ENCODE measurements around the gene BOK. TPM values are rescaled to one million over a fixed set of nuclear protein-coding genes. Genes with fewer than 3 reads are reported as not detected.

Gene BOK
- total and polyA plus RNA-seq, 2 of the 4 experiments (the other 2 are of a cell fraction): 13.3 to 34.4 TPM

DNA sequence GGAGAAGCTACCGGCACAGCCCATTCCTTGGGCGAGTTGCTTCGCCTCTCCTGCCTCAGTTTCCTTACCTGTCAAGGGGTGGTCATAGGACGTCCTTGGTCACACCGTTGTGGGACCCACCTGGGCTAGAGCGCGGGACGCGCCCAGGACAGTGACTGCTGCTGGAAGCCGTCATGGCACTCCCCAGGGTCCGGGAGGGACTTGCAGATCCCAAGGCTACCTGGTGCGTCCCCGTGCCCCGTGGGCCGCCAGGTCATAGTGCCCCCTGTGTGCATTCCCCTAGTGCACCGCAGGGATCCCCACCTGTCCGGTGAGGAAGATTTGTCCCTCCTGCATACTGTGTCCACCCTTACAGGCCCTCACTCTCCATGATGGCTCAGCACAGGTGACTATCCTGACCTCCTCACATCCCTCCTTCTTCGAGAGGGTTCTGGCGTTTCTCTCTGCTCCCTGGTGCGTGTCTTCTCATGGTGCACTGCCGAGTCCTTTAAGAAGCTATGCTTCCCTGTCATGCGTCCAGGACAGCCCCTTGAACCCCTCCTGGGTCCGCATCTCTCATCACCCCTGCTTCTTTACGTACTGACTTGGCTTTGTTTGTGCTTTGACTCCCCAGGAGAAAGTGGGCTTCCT is 49.3 kb upstream of the BOK start:
- Histone ChIP-seq H4K8ac (ENCODE audit: low read depth in 2 of 2, low read length in 2 of 2) (peak overlapping the region; percentile 98 to 99), H3K18ac (ENCODE audit: low read depth, low read length) (peak overlapping the region; percentile 41; the same call in 1 of the 2 replicates), H3K79me1 (ENCODE audit: low read depth in 1 of 2, low read length in 2 of 2) (peaks cover 11 to 47% of the 10 kb centered on the region in 2 experiments; a peak in 3 of 4 replicates), H2BK15ac (ENCODE audit: low read depth, low read length) (peak overlapping the region; percentile 70; the same call in 2 of the 3 replicates), H2BK5ac (ENCODE audit: low read depth, low read length, poor library complexity, severe bottlenecking) (peak overlapping the region; percentile 70), H3K56ac (ENCODE audit: extremely low read depth, insufficient read depth, low read length) (peak overlapping the region; percentile 71), H3K4me3 (ENCODE audit: insufficient read depth, low read depth, low read length) (peak overlapping the region; percentile 59), H4K91ac (ENCODE audit: insufficient read depth, low read depth, low read length) (peak overlapping the region; percentile 76), H2BK20ac (ENCODE audit: low read depth, low read length) (no peak overlapping the region), H2BK120ac (ENCODE audit: low read depth, low read length) (peak overlapping the region; percentile 28; the same call in 1 of the 2 replicates), H2AK5ac (ENCODE audit: low read depth, low read length) (peak overlapping the region; percentile 98), H3K4me2 (ENCODE audit: low read depth, low read length) (peak overlapping the region; percentile 87), H3K27me3 (ENCODE audit: control insufficient read depth, insufficient read depth, low read length) (no peaks in the 10 kb centered on the region), H3K36me3 (ENCODE audit: control insufficient read depth, insufficient read depth, low read length) (peaks cover under 1% of the 10 kb centered on the region; the same call in 1 of the 2 replicates), H3K9me1 (ENCODE audit: insufficient read depth, low read length) (peaks cover 29% of the 10 kb centered on the region), H2AFZ (replicated peaks; ENCODE audit: low read length, poor library complexity) (peak overlapping the region; percentile 95), H4K20me1 (ENCODE audit: insufficient read depth, low read length) (peaks cover 37% of the 10 kb centered on the region), H3K23ac (ENCODE audit: low read depth, low read length) (peak overlapping the region; percentile 76), H3K4ac (ENCODE audit: low read depth, low read length) (peak overlapping the region; percentile 98), H2AK9ac (replicated peaks; ENCODE audit: low read depth, low read length, poor library complexity) (peak overlapping the region; percentile 99), H3K9me3 (ENCODE audit: control insufficient read depth, insufficient read depth, low read length) (no peaks in the 10 kb centered on the region), H3K4me1 (ENCODE audit: control insufficient read depth, insufficient read depth, low read length) (peaks cover 17% of the 10 kb centered on the region), H3K27ac (ENCODE audit: insufficient read depth, low read length) (peak overlapping the region; percentile 77), H3K14ac (replicated peaks; ENCODE audit: low read depth, low read length) (peak overlapping the region; percentile 97), H3K9ac (ENCODE audit: low read depth, low read length) (peak overlapping the region; percentile 70), H4K5ac (ENCODE audit: low read depth, low read length) (peak overlapping the region; percentile 97)
- POLR2A ChIA-PET (ENCODE audit: unreplicated experiment): no interaction called here
- CTCF ChIA-PET: no interaction called here
- no TSS peak for BruUV-seq (replicated peaks)
- DNase-seq: no peak
- intact Hi-C loops (cut with micrococcal nuclease): loop anchor here (2.0 to 5.0 kb wide), 3 partner anchors 128 to 237 kb away; partner anchors contain the start of genes ATG4B, FARP2 and THAP4
- dilution Hi-C loops (cut with HindIII; ENCODE audit: low sequenced_read_pairs, unreplicated experiment): no loop called here
- ATAC-seq (ENCODE audit: low read depth): no peak
- in situ Hi-C loops (cut with MboI; ENCODE audit: low sequenced_read_pairs): no loop called here
- 19% methylated on average over 14 of the region's 24 CpGs; no CpG with 5 or more reads in 1 of the 2 experiments for WGBS, 2 experiments (ENCODE audit: extremely low coverage in 2 of 2, insufficient read length in 1 of 2)
- TF ChIP-seq MAZ (IDR thresholded peaks at IDR 0.05; ENCODE audit: borderline replicate concordance, low read depth, low read length) (no peak), MAFK (IDR thresholded peaks at IDR 0.05; ENCODE audit: low read depth, low read length) (no peak), BHLHE40 (IDR thresholded peaks at IDR 0.05; ENCODE audit: low read depth, low read length) (no peak), MXI1 (IDR thresholded peaks at IDR 0.05; ENCODE audit: borderline replicate concordance, low read depth, low read length) (no peak), RAD21 (IDR thresholded peaks at IDR 0.05; ENCODE audit: low read length) (no peak), RFX5 (IDR thresholded peaks at IDR 0.05; ENCODE audit: low read depth, low read length) (no peak), NFE2L2 (IDR thresholded peaks at IDR 0.05; ENCODE audit: low read depth, low read length) (no peak), POLR2A (IDR thresholded peaks at IDR 0.05; ENCODE audit: low read depth, low read length) (no peak), FOS (IDR thresholded peaks at IDR 0.05; ENCODE audit: low read depth, low read length) (no peak), ELK1 (IDR thresholded peaks at IDR 0.05; ENCODE audit: borderline replicate concordance, low read depth, low read length) (no peak), RCOR1 (IDR thresholded peaks at IDR 0.05; ENCODE audit: insufficient replicate concordance, low read length) (no peak), USF2 (IDR thresholded peaks at IDR 0.05; ENCODE audit: low read depth, low read length) (no peak), CTCF (conservative IDR thresholded peaks at IDR 0.05; ENCODE audit: low read depth, low read length) (no peak), CEBPB (IDR thresholded peaks at IDR 0.05; ENCODE audit: low read depth, low read length) (no peak), CHD1 (IDR thresholded peaks at IDR 0.05; ENCODE audit: low read depth, low read length) (no peak)
